Measurements from ENCODE around the gene BAZ1B. TPM values are rescaled to one million over a fixed set of nuclear protein-coding genes. Genes with fewer than 3 reads are reported as not detected.

BAZ1B gene
- total RNA-seq, 1 donor from 2014 or later = 134 TPM

GRCh38 chr7:73394422-73394821 is 127.7 kb downstream of the BAZ1B start:
- Mint-ChIP-seq H3K27ac (ENCODE audit: unreplicated experiment) (no peak overlapping the region), H3K27me3 (ENCODE audit: low read depth) (no peaks in the 10 kb centered on the region), H3K9me3 (no peaks in the 10 kb centered on the region), H3K4me1 (peaks cover 12% of the 10 kb centered on the region), H3K36me3 (ENCODE audit: low read depth) (no peaks in the 10 kb centered on the region), H3K4me3 (no peak overlapping the region)
- no peak for DNase-seq (ENCODE audit: low read depth, low spot score)
- TF ChIP-seq CTCF (conservative IDR thresholded peaks at IDR 0.05) = no peak

DNA sequence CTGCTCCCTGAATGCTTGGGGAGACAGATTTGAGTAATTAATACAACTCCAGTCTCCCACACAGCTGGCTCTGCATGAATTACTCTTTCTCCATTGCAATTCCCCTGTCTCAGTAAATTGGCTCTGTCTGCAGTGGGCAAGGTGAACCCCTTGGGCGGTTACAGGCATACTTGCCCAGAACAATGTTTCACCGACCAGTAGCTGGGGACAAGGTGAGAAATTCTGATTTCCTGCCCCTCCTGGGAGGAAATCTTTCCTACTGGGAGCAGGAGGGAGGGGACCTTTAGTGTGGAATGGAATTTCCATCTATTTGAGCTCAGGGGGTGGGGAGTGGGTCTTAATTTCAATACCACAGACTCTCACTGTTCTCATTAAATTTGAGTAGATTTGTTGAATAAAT is 130.7 kb downstream of the BAZ1B start:
- TF ChIP-seq CTCF (conservative IDR thresholded peaks at IDR 0.05) = no peak
- Mint-ChIP-seq H3K27me3 (ENCODE audit: low read depth) (peaks cover 3% of the 10 kb centered on the region), H3K9me3 (peaks cover 8% of the 10 kb centered on the region), H3K36me3 (ENCODE audit: low read depth) (peaks cover 8% of the 10 kb centered on the region), H3K4me1 (peaks cover 7% of the 10 kb centered on the region), H3K27ac (ENCODE audit: unreplicated experiment) (no peak overlapping the region), H3K4me3 (no peak overlapping the region)
- no peak for DNase-seq (ENCODE audit: low read depth, low spot score)

Other genes starting within 250 kb of the BAZ1B start
- 33.6 and 40.2 TPM in 2 replicates for gene NSUN5, start 213.5 kb downstream of the BAZ1B start, total RNA-seq
- not detected in 2 replicates for gene TRIM50, start 194.2 kb downstream of the BAZ1B start, total RNA-seq
- gene FKBP6, start 194.1 kb downstream of the BAZ1B start, total RNA-seq = not detected in 2 replicates
- gene FZD9, start 88.5 kb downstream of the BAZ1B start, total RNA-seq = 6.6 and 7.0 TPM in 2 replicates
- gene BCL7B, start 35.4 kb upstream of the BAZ1B start, total RNA-seq = 49.9 and 51.6 TPM in 2 replicates
- gene TBL2, start 56.3 kb upstream of the BAZ1B start, total RNA-seq = 42.8 and 45.6 TPM in 2 replicates
- 0.80 and 1.1 TPM in 2 replicates for gene MLXIPL, start 102.2 kb upstream of the BAZ1B start, total RNA-seq
- gene VPS37D, start 145.5 kb upstream of the BAZ1B start, total RNA-seq = 10.0 and 10.1 TPM in 2 replicates
- gene DNAJC30, start 161.2 kb upstream of the BAZ1B start, total RNA-seq = 11.1 and 11.4 TPM in 2 replicates
- gene BUD23, start 161.3 kb upstream of the BAZ1B start, total RNA-seq = 66.9 and 70.8 TPM in 2 replicates
- 16.4 and 17.7 TPM in 2 replicates for gene STX1A, start 197.4 kb upstream of the BAZ1B start, total RNA-seq
- gene ABHD11, start 216.5 kb upstream of the BAZ1B start, total RNA-seq = 23.3 and 26.4 TPM in 2 replicates
- 0.19 TPM in 1 of 2 replicates, not detected in the other for gene CLDN3, start 248.0 kb upstream of the BAZ1B start, total RNA-seq